GM12878 (cell line): Measurements from ENCODE around the gene RALGPS1. TPM values are rescaled to one million over a fixed set of nuclear protein-coding genes. Genes with fewer than 3 reads are reported as not detected.

Experiments
- ATAC-seq: fragments of 200-7000 bp; cut with Tn5 transposase; 3 replicates; pipeline ENCODE4 v1.9.1; 2020; ENCODE audit warnings: mild to moderate bottlenecking, moderate library complexity
- BruUV-seq: library from RNA; stranded (reverse); fragments of 400-500 nt; replicated peaks from 2 replicates; lab custom pipeline; 2021; lab: Mats Ljungman, UMichigan
- CTCF ChIA-PET: fragments of 300-600 bp; sonication (Branson Sonifier 250); formaldehyde crosslinking; extraction: SDS; loops from one replicate; lab custom pipeline; 2021; ENCODE audit warnings: inconsistent platforms; lab: Yijun Ruan, JAX
- POLR2A ChIA-PET: fragments of 350-600 bp; formaldehyde crosslinking; extraction: SDS; loops from one replicate; lab custom pipeline; 2021; ENCODE audit warnings: inconsistent platforms; lab: Charles Lee
- RAD21 ChIA-PET: fragments of 300-600 bp; sonication (Branson Sonifier 250); formaldehyde crosslinking; loops from one replicate; lab custom pipeline; 2023; ENCODE audit warnings: antibody characterized with exemption; ENCODE audit not compliant: unreplicated experiment; lab: Charles Lee
- SMC1A ChIA-PET: fragments of 300-600 bp; sonication (Branson Sonifier 250); formaldehyde crosslinking; loops from one replicate; lab custom pipeline; 2023; ENCODE audit not compliant: unreplicated experiment, uncharacterized antibody; lab: Charles Lee
- DNase-seq: peaks from one replicate; pipeline ENCODE4 v3.0.0-alpha.2; 2011; ENCODE audit warnings: low read depth, low spot score
- FAIRE-seq: peaks from 3 replicates; lab custom pipeline; 2011; peaks lifted over from hg19 to GRCh38; lab: Jason Lieb, UNC
- H2AFZ ChIP-seq: 2 replicates; pipeline ENCODE4 v1.6.0; 2011; ENCODE audit warnings: low read depth, low read length, control low read depth; ENCODE audit not compliant: control insufficient read depth
- H3K27ac ChIP-seq: 2 replicates; pipeline ENCODE4 v1.5.1; 2011; ENCODE audit warnings: control low read depth; ENCODE audit not compliant: control insufficient read depth, insufficient read depth
- H3K27me3 ChIP-seq, 2 experiments: replicated peaks in 1 of 2; 2 replicates each; pipeline versions ENCODE4 v1.6.0 to v1.6.1; 2011; ENCODE audit warnings: low read length in 1 of 2; ENCODE audit not compliant: control insufficient read depth in 2 of 2, insufficient read depth in 2 of 2
- H3K36me3 ChIP-seq, 2 experiments: 2 replicates each; pipeline ENCODE4 v1.5.1; 2011; ENCODE audit warnings: low read length in 1 of 2; ENCODE audit not compliant: control insufficient read depth in 2 of 2, insufficient read depth in 2 of 2
- H3K4me1 ChIP-seq: 2 replicates; pipeline ENCODE4 v1.6.1; 2011; ENCODE audit warnings: mild to moderate bottlenecking, low read length, moderate library complexity, mixed read lengths; ENCODE audit not compliant: control insufficient read depth, insufficient read depth
- H3K4me2 ChIP-seq: 2 replicates; pipeline ENCODE4 v1.6.0; 2011; ENCODE audit warnings: control low read depth; ENCODE audit not compliant: control insufficient read depth, insufficient read depth
- H3K4me3 ChIP-seq: fragments of 200-600 bp; sonication (generic); 2 replicates; pipeline ENCODE4 v1.5.1; 2016
- H3K79me2 ChIP-seq: 2 replicates; pipeline ENCODE4 v1.6.0; 2011; ENCODE audit warnings: low read length; ENCODE audit not compliant: control insufficient read depth, insufficient read depth
- H3K9ac ChIP-seq: 2 replicates; pipeline ENCODE4 v1.8.0; 2011; ENCODE audit warnings: low read length, control low read depth, mixed read lengths; ENCODE audit not compliant: control insufficient read depth, insufficient read depth
- H3K9me3 ChIP-seq: replicated peaks from 3 replicates; pipeline ENCODE4 v1.5.1; 2011; ENCODE audit warnings: mild to moderate bottlenecking, low read length; ENCODE audit not compliant: control insufficient read depth, insufficient read depth
- H4K20me1 ChIP-seq: 2 replicates; pipeline ENCODE4 v1.6.0; 2011; ENCODE audit not compliant: control insufficient read depth, insufficient read depth
- BACH1 ChIP-seq: fragments of 450-650 bp; IDR thresholded peaks from 2 replicates; pipeline ENCODE4 v1.6.1; 2017; ENCODE audit warnings: mild to moderate bottlenecking, borderline replicate concordance
- CUX1 ChIP-seq: IDR thresholded peaks from 2 replicates; pipeline ENCODE4 v1.6.1; 2012; ENCODE audit warnings: improper control_type of control experiment, low read depth, low read length; ENCODE audit not compliant: insufficient replicate concordance
- FOXK2 ChIP-seq: fragments of 450-650 bp; IDR thresholded peaks from 2 replicates; pipeline ENCODE4 v1.6.1; 2017; ENCODE audit warnings: mild to moderate bottlenecking, moderate library complexity
- MLLT1 ChIP-seq: fragments of 450-650 bp; IDR thresholded peaks from 2 replicates; pipeline ENCODE4 v1.6.1; 2016; ENCODE audit warnings: mild to moderate bottlenecking
- RBBP5 ChIP-seq: fragments of 200-600 bp; sonication (generic); conservative IDR thresholded peaks from 2 replicates; pipeline ENCODE4 v1.6.1; 2016
- SMARCA5 ChIP-seq: fragments of 450-650 bp; IDR thresholded peaks from 2 replicates; pipeline ENCODE4 v1.6.1; 2017; ENCODE audit warnings: mild to moderate bottlenecking
- ZNF24 ChIP-seq: fragments of 450-650 bp; IDR thresholded peaks from 2 replicates; pipeline ENCODE4 v1.6.1; 2017; ENCODE audit warnings: antibody characterized with exemption, mild to moderate bottlenecking
- ZNF592 ChIP-seq: fragments of 450-650 bp; IDR thresholded peaks from 2 replicates; pipeline ENCODE4 v1.6.1; 2017; ENCODE audit warnings: mild to moderate bottlenecking, moderate library complexity
- WGBS: methylation state at CpG from one replicate; pipeline ENCODE4 v1.1.6; 2016; ENCODE audit warnings: low lambda C conversion rate; ENCODE audit not compliant: insufficient replicate concordance, insufficient coverage; ENCODE audit errors: missing lambda C conversion rate; 5-methylcytosine and 5-hydroxymethylcytosine counted together
- in situ Hi-C: fragments of 300-500 bp; cut with MboI; formaldehyde crosslinking; loops from 9 replicates; pipeline ENCODE4 v1.14.3; 2018; ENCODE audit warnings: mixed read lengths
- intact Hi-C: fragments of 100-400 bp; cut with micrococcal nuclease; formaldehyde crosslinking; loops from one replicate; pipeline ENCODE4 v1.14.2; 2022; ENCODE audit not compliant: unreplicated experiment
- polyA plus RNA-seq, 11 experiments: library from polyadenylated mRNA; depleted of rRNA in 4 of 11; unstranded in 6 of 11; stranded (reverse) in 5 of 11; fragments of >200 nt; fragmentation: Nextera tagmentation in 4 of 11; fragmentation: Illumina TruSeq in 1 of 11; extraction: Ambion mirVana in 4 of 11; extraction: Trizol in 1 of 11; gene quantifications; 1 replicate in 1 of 11; 2 replicates in 10 of 11; pipeline versions ENCODE4 v1.2.1 to v1.2.3, GENCODE V29; 2011 to 2016; ENCODE audit warnings: inconsistent platforms in 2 of 11, missing spikeins in 2 of 11, low read depth in 1 of 11
- total RNA-seq, 4 experiments: library from RNA; depleted of rRNA in 3 of 4; stranded (reverse); fragments of >200 nt in 3 of 4; fragmentation: Illumina TruSeq in 1 of 4; extraction: Trizol in 1 of 4; gene quantifications; 2 replicates each; pipeline versions ENCODE4 v1.2.1 to v1.2.3, GENCODE V29; 2013 to 2021

The RALGPS1 gene
- total and polyA plus RNA-seq, 10 of the 15 experiments (the other 5 are each of a cell fraction or from before 2014, with no cell fraction given) = 0.13 to 5.6 (median 2.7) TPM

- TF ChIP-seq MLLT1 (no peak), ZNF592 (no peak), RBBP5 (no peak)
Observed at GRCh38 chr9:127140842-127141675, 226.5 kb downstream of the RALGPS1 start (continued).

GRCh38 chr9:127142291-127142690 is 227.7 kb downstream of the RALGPS1 start:
- CTCF ChIA-PET = interaction anchor here (1.6 to 1.7 kb wide), 2 partner anchors 142 to 173 kb away, joined by 3 read pairs; no protein-coding TSS in a partner anchor
- TF ChIP-seq MLLT1 (no peak), CUX1 (no peak), ZNF24 (no peak), SMARCA5 (no peak), BACH1 (no peak), FOXK2 (no peak)

More at GRCh38 chr9:127142291-127142690, 227.7 kb downstream of the RALGPS1 start:
- ChIA-PET RAD21 (interaction anchor here (0.9 kb wide), 1 partner anchor 134 kb away, joined by 3 read pairs; no protein-coding TSS in a partner anchor), SMC1A (interaction anchor here (0.7 to 2.4 kb wide), 6 partner anchors 8 to 172 kb away, joined by 3 to 11 read pairs (median 3); no protein-coding TSS in a partner anchor), POLR2A (no interaction called here)
- BruUV-seq = no TSS peak
- H3K4me2 ChIP-seq = no peak overlapping the region
- no peak for DNase-seq
- H3K27ac ChIP-seq = no peak overlapping the region
- no peak overlapping the region for H2AFZ ChIP-seq
- no peaks in the 10 kb centered on the region for H3K27me3 ChIP-seq
- WGBS = 95% methylated on average over 3 of the region's 3 CpGs
- no peak for ATAC-seq
- H3K79me2 ChIP-seq = no peaks in the 10 kb centered on the region
- in situ Hi-C loops (no loop called here), intact Hi-C loops (no loop called here)
- FAIRE-seq = no peak
- no peaks in the 10 kb centered on the region for H3K4me1 ChIP-seq
- H4K20me1 ChIP-seq = no peaks in the 10 kb centered on the region
- H3K4me3 ChIP-seq = no peak overlapping the region
- H3K9ac ChIP-seq = no peak overlapping the region
- no peaks in the 10 kb centered on the region; the same call in 2 of the 3 replicates for H3K9me3 ChIP-seq
- H3K36me3 ChIP-seq = no peaks in the 10 kb centered on the region
